NCI-H1436 treated with DMSO at 0.1 percent for 48 hours (cell line): ENCODE results near the gene STXBP6.
"Not testable (repeated sequence)": the region's sequence is repeated elsewhere in the genome, so short reads cannot be mapped to it uniquely, and the experiment has no call there.

Experiments used
- DNase-seq: peaks from one replicate; lab custom pipeline; 2025; lab: John Stamatoyannopoulos, UW

STXBP6 gene

DNA sequence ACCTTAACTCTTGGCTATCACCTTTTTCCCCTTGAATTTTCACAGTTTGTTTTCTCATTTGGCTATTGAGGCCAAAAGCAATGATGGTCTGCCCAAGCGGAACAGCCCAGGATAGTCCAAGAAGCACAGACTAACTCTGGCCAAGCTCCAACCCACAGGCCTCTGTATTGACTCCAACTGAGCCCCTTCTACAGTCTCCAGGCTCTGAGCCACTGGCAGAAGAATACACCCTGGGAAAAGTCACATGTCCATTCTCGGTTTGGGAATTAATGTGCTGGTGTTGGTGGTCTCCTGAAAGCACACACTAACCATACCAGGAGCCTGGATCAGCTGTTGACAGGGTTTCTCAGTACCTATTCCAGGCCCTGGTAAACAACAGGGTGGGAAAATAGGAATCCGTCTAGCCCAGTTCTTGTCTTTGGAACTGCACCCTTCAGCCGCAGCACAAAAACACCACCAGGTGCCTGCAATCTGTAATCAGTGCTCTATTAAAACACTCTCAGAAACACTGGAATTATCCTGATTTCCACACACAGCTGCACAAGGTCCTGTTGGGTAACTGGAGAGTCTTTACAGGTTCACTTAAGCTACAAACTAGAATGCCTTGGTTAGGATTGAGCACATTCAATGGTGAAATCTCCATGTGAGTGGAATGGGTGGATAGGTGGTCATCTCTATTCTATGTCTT lies 63.6 kb downstream of the STXBP6 start:
- DNase-seq = no peak

DNA sequence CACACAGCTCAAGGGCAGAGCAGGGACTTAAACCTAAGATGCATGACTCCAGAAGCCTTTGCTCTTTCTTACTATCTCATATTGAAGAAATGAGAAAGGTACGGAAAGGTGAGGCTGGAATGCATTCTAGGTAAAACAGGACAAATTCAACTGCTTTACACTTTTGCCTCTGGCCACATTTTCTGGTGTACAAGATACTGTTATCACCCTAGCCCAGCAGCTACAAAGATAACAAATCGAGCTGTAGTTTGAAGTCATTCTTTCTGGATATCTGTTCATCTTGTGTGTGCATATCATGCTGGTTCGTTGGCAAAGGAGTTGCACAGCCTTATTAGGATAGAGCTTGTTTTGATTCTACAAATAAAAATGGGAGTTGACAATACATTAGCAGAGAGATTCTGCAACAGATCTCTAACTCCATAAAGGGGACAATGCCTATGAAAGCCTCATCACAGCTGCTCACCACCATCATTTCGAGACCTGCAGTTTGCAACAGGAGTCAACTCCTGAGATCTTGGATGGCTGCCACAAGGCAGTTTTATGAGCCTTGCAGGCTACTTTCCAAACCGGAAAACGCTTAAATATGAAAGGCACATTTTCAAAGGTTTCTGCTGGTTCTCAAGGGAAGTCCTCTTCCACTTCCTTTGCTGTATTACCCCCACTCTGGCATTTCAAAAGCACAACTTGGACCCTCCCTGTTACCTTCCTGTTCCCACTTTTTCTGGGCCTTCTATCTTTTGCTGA lies 64.9 kb downstream of the STXBP6 start:
- no peak for DNase-seq

DNA sequence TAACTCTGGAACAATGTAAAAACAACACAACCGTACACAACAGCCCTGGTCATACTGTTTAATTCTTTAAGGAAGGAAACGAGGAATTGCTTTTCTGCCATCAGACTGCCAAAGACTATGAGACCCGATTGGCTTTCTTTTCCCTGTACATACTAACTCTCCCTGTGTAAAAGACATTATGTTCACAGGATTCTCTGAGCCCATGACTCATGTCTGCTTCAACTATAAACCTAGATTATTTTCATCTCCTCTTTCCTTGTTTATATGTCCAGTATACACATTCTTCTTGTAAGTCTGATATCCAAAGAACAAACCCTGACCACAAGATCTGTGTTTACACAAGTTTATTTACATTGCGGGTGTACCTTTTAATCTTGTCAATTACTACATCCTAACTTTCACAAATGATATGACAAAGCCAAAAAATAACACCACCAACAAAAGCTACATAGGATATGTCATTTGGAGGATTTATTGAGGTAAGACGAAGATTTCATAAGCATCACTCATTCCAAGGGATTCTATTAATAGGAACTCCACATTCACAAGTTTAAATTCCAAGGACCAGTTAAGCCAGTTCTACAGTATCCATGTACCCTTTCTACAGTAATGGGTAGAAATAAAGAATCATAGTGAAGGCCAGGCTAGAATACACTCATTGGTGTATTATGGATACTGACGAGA lies 67.3 kb downstream of the STXBP6 start:
- DNase-seq = no peak

DNA sequence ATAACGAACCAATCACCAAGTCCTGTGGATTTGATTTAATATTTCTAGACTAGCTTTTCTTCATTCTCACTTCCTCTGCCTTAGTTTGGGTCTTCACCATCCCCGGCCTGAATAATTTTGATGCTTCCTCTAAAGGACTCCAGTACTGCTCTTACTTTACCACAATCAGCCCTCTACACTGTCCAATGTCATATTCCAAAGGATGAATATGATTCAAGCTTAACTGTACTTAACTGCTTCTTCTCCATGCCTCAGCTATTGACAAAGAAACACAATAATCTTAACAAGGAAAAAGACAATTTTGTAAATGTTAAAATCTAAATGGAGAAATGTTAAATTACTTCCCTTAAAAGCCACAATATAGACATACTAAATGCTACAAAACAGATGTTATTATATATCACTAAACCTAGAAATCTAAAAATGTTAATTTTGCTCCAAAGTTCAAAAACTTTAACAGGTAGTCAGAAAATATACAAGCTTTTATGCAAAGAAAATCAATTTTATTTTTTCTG lies 70.2 kb downstream of the STXBP6 start:
- no peak for DNase-seq

DNA sequence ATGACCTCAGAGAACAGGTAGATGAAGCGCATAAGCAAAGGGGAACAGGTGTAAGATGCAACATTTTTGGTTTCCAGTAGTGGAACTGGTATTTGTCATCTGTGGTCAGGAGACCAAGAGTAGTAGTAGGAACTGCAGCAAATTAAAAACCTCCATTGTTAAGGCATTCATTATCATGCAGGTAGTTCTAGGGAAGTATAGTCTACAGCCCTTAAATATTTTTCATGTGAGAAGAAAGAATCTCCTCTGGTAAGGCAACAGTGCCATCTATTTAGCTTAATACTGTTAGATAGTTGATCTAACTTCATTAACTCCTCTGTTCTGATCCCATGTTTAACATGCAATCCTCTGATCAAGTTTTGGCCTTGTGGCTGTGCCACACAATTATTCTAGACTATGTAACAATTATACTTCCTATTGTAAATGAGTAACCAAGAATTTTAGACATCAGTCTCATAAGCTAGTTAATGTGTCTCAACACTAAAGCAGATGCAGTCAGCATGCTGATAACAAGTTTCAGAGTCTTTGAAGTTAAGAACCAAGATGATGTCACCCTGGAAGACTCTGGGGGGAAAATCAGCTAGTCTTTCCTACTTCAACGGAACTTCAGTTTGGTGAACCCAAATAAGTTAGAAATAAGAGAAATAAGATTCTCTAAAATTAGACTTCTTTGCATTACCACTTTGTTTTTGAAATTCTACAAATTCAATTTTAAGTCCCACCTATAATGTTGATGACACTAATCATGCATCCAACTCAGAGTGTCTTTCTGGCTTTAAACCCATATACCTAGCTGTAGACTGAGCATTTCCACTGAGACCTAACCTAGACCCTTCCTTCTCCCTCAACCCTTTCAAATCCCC lies 70.9 kb downstream of the STXBP6 start:
- DNase-seq = no peak

DNA sequence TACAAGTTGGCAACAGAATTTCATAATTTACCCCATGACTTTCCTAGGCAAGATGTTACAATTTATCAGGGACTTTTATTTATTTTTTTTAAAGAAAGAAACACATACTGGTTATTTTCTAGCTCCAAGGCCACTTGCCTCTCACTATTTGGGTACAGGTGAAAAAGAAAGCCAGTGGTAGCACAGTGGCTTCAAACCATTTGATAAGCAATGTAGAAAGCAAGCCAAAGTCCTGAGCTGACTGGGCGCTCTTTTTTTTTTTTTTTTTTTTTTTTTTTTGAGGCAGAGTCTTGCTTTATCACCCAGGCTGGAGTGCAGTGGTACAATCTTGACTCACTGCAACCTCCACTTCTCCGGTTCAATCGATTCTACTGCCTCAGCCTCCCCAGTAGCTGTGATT lies 73.3 kb downstream of the STXBP6 start:
- DNase-seq = no peak

DNA sequence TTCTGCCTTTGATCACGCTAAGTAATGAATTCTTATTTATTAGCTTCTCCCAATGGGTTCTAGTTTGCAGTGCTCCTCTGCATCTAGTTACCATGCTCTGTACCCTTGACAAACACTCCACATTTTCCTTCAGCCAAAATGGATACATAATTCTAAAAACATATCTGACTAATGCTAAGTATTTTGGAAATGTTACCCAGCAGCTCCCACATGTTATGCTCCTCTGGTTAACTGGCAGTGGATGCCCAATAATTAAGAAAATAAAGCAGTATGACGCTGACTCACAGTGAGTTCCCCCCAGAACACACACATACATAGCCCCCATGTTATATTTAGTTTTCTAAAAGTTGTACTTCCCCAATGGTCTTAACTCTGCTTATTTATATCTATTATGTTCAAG lies 74.6 kb downstream of the STXBP6 start:
- no peak for DNase-seq

DNA sequence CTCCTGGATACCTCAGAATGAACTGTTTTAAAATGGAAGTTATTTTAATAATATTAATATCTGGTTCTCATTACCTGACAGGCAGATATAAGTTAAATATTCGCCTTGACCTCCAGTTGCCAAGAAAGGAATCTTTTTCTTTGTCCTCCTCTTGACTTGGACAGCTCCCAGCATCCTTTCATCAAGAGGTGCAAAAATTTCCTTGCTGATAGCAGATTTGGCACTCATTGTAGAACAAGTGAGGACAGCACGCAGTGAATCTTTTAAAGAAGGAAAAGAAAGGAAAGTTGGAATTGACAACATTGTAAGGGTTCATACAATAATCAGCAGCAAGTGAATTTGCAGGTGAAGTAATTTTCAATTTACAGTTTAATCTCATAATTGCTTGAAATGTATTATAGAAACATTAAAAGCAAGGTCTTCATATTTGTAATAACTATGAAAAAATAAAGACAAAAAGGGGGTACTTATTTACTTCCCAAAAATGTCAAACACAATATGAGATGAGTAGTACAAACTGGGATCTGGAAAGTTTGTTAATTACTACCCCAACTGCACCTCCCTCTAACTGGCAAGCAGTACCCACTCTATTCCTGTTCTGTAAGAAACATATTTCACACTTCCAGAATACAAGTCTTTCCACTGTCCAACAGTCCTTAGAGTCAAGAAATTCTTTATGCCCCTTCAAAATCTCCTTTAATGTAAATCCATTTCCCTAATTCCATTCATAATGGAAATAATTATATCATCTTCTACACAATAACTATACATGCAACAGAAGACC lies 75.2 kb downstream of the STXBP6 start:
- DNase-seq = no peak

DNA sequence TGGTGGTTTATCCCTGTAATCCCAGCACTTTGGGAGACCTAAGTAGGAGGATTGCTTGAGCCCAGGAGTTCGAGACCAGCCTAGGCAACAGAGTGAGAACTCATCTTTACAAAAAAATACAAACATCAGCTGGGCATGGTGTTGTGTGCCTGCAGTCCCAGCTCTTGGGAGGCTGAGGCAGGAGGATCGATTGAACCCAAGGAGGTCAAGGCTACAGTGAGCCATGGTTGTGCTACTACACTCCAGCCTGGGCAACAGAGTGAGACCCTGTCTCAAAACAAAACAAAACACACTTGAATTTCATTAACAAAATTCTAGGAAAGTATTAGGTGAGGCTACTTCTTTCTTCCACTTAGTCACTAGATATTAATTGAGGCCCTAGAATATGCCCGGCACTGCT lies 77.1 kb downstream of the STXBP6 start:
- no peak for DNase-seq

DNA sequence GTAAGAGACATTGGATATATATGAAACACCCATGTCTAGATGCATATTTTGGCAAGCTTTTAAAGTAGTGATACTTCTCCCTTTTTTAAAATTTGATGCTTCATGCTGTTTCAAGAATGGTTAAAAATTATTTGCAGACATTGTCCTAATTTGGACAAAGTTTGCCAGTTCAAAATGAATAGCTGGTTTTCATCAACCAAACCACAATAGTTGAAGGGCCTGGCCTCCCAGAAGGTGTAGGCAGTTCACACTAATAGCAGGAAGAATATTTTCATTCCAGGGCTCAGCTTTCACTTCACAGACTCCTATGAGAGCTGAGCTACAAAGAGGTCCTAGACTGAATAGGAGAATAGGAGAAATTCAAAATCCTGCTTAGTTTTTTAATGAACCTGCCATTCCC lies 78.7 kb downstream of the STXBP6 start:
- no peak for DNase-seq

DNA sequence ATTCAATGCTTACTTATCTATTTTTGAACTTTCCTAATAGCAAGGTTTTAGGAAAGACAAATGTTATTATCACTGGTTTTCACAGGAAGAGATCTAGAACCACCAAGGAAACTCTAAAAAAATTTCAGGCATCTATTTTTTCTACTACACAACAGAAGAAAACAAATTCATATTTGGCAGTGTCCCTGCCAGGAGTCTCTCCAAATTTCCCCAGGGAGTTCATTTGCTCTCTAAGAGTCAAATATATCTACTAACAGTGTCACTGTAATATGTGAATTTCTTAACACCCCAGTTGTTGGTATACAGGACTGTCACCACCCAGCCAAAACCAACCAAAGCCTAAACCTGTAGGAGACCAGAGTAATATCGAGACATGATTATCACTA lies 83.4 kb downstream of the STXBP6 start:
- no peak for DNase-seq

DNA sequence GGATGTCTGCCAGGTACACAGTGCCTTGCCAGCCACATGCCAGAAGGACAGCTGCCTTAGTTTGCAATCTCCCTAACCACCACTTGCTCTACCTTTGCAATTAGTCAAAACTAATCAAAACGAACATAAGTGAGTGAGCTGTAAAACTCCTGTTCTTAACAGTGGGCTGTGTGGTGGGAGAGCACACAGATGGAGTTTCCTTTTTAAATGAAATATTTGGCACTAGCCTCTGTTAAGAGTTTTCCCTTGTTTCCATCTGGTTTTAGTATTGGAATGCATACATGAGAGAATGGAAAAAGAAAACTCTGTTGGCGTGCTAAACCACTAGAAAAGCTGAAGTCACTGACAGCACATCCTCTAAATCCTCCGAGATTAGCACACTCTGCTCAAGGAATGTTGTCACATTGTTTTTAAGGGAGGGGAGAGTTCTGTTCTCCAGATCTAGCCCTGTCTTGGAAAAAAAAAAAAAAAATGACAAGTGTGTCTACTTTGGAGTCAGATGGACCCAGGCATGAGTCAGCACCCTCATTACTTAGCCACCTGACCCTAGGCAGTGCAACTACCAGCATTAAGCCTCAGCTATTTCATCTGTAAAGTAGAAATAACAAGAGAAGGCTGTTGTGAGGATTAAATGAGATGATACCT lies 83.9 kb downstream of the STXBP6 start:
- no peak for DNase-seq

DNA sequence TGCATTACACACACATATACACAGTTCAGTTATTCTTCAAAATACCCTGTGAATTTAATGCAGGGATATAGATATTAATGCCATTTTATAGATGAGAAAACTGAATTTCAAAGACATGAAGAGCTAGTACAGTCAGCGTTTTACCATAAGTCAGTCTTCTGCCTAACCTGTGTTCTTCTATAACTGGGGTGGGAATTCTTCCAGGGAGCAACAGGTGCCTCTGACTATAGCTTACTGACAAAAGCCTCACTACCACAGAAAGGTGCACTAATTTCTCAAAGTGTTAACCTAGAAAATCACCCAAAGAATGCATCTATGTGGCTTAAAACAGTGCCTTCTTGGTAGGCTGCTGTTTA lies 84.4 kb downstream of the STXBP6 start:
- DNase-seq = no peak

DNA sequence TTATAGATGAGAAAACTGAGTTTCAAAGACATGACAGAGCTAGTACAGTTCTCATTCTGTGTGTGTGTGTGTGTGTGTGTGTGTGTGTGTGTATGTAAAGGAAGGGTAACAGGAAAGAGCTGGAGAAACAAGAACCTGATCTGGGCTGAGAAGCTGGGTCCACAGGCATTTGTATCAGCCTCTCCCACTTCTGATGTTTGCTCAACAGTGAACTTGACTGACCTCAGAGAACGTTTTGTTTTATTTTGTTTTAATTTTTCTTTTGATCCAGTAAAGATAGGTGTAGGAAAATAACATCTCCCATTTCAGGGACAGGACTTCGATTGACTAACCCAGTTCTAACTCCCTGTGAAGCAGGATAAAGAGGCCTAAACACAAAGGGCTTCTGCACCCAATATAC lies 85.4 kb downstream of the STXBP6 start:
- no peak for DNase-seq

DNA sequence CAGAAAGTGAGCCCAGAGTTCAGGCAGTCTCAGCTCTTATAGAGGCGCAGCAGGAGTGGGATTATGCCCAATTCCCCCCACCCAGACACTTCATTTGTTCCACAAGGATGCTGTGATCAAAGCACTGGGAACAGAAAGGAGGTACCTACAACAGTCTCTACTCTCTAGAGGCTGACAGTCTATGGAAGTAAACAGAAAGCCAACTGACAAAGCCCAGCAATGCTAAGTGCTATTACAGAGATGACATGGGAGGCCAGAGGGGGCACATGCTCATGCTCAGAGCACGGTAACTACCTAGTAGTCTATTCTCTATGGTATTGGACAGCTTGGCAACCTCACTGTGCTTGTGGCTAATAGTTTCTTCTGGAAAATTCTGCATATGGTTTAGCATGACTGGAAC lies 85.9 kb downstream of the STXBP6 start:
- no peak for DNase-seq

DNA sequence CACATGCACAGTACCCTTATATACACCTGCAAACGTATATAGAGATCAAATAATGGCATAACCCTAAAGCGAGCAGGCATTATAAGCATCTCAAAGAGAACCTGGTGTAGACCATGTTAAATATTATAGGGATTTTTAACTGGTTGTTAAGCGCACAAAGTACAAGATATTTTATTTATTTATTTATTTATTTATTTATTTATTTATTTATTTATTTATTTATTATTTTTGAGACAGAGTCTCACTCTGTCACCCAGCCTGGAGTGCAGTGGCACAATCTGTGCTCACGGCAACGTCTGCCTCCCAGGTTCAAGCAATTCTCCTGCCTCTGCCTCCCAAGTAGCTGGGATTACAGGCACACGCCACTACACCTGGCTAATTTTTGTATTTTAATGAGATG lies 87.8 kb downstream of the STXBP6 start:
- DNase-seq = not testable (repeated sequence)

DNA sequence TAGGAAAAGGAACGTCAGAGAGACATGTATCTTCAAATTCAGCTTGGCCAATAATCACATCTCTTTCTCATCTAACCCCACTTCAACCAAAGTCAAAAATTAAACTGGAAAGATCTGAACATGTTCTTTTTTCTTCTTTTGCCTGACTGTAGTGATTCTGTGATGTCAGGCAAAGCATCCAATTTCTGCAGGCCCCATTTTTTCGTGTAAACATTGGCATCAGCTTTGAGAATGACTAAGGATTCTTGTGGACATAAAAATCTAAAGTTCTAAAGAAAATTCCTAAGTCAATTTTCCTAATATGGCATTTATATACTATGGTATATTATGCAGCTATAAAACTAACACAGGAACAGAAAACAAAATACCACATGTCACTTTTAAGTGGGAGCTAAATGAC lies 89.1 kb downstream of the STXBP6 start:
- DNase-seq = no peak

DNA sequence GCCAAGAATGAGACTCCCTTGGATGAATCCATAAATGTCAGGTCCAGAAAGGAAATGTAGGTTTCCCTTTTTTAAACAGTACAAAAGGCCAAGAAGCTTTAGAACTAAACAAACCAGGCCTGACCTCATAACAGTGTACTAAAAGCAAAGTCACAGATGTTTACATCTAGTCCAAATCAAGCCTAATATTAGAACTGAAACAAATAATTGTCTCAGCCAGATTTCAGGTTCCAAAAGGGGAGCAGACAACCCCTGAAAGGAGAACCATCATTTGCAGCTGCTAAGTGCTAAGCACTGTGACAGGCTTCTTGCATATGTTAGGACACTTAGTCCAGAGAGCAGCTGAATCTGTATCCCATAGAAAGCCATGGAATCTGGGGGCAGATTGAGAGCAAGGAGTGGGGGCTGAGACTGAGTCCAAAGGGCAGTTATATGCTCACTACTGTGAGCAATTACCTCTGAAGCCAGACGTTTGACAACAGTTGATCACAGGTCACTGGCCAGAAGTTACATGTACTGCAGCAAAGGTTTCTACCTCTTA lies 90.1 kb downstream of the STXBP6 start:
- no peak for DNase-seq

DNA sequence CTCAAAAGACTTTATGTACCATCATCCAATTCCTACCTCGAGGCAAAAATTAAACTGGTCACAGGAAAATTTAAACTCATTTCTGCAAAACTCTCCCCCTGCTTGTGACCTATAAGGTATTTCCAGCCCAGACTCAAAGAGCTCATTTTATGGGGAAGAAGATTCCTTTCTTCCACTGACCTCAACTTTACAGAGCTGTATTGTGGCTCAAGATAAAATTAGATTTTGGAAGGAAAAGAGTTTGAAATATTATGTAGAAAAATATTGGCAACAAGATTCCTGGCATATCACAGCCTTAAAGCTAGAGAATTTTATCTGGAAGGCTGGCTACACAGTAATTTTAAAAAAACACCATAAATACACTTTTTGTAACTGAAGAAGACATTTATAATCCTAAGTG lies 91.7 kb downstream of the STXBP6 start:
- DNase-seq = no peak

DNA sequence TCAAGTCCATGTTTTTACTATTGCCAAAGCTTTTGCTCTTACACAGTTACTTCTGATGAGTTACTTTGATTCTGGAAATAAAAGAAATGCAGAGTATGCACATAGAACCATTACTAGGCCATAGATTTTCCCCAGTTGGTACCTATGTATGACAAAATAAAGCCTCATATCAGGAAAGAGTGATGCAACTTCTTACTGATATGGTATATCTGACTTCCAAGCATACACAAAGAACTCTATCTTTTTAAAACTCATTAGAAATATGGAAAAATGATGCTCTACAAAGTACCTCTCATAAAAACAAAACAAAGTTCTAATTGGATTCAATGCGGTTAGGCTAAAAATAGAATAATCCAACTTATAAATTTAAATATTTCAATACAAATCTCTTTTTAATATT lies 92.1 kb downstream of the STXBP6 start:
- DNase-seq = no peak

DNA sequence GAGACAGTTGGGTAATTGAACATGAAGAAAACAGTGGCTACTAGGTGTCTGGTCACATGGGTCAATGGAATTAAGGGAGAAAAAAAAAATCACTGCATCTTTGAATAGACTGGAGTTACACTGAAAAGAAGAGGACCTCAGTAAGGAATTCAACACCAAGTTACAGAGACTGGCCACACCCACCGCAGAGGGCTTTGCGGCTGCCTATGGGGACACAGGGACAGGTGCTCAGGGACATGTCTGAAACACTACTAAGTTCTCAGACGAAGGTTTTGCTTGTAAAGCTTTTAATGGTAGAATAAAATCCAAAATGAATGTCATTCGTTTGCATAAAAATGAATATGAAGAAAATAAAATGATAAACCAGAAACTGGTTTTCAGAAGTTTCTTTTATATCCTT lies 93.8 kb downstream of the STXBP6 start:
- no peak for DNase-seq
